HUES6 (cell line): ENCODE data around the gene IRF2BPL.

Experiments
- H3K27ac ChIP-seq: 2 replicates; pipeline ENCODE4 v1.7.0; 2013; ENCODE audit warnings: low read depth, mild to moderate bottlenecking, low read length, inconsistent platforms
- H3K27me3 ChIP-seq: 2 replicates; pipeline ENCODE4 v1.6.1; 2013; ENCODE audit warnings: low read length; ENCODE audit not compliant: control insufficient read depth, insufficient read depth
- H3K36me3 ChIP-seq: 2 replicates; pipeline ENCODE4 v1.6.1; 2013; ENCODE audit warnings: low read length; ENCODE audit not compliant: control insufficient read depth, insufficient read depth
- H3K4me1 ChIP-seq: 2 replicates; pipeline ENCODE4 v1.6.1; 2013; ENCODE audit warnings: low read length; ENCODE audit not compliant: control insufficient read depth, insufficient read depth
- H3K4me3 ChIP-seq: 2 replicates; pipeline ENCODE4 v1.5.1; 2013; ENCODE audit warnings: low read depth, low read length
- H3K9ac ChIP-seq: one replicate; pipeline ENCODE4 v1.6.1; 2013; ENCODE audit warnings: mild to moderate bottlenecking, low read length
- H3K9me3 ChIP-seq: 2 replicates; pipeline ENCODE4 v1.6.1; 2013; ENCODE audit warnings: low read depth, low read length; ENCODE audit not compliant: control insufficient read depth, insufficient read depth

IRF2BPL gene

GRCh38 chr14:76977793-76978720 lies 50.5 kb downstream of the IRF2BPL start:
- Histone ChIP-seq H3K36me3 (no peaks in the 10 kb centered on the region), H3K27me3 (no peaks in the 10 kb centered on the region), H3K27ac (no peak overlapping the region), H3K4me1 (peaks cover 9% of the 10 kb centered on the region), H3K9me3 (peaks cover 8% of the 10 kb centered on the region; the same call in 1 of the 2 replicates), H3K4me3 (no peak overlapping the region), H3K9ac (no peak overlapping the region)

GRCh38 chr14:76976240-76977005 lies 52.1 kb downstream of the IRF2BPL start:
- Histone ChIP-seq H3K27me3 (no peaks in the 10 kb centered on the region), H3K4me3 (no peak overlapping the region), H3K27ac (no peak overlapping the region), H3K4me1 (peaks cover 12% of the 10 kb centered on the region), H3K36me3 (no peaks in the 10 kb centered on the region), H3K9me3 (peaks cover 2% of the 10 kb centered on the region; the same call in 1 of the 2 replicates), H3K9ac (no peak overlapping the region)

- no peak overlapping the region for H3K4me3 ChIP-seq
- H3K9ac ChIP-seq: no peak overlapping the region
Measured at GRCh38 chr14:76975812-76976211, 52.7 kb downstream of the IRF2BPL start.

GRCh38 chr14:76975051-76975450 lies 53.5 kb downstream of the IRF2BPL start:
- Histone ChIP-seq H3K27me3 (no peaks in the 10 kb centered on the region), H3K36me3 (no peaks in the 10 kb centered on the region), H3K9me3 (no peaks in the 10 kb centered on the region), H3K4me3 (no peak overlapping the region), H3K9ac (no peak overlapping the region), H3K4me1 (peaks cover 14% of the 10 kb centered on the region), H3K27ac (no peak overlapping the region)

More at GRCh38 chr14:76975812-76976211, 52.7 kb downstream of the IRF2BPL start:
- Histone ChIP-seq H3K4me1 (peaks cover 14% of the 10 kb centered on the region), H3K9me3 (no peaks in the 10 kb centered on the region), H3K36me3 (no peaks in the 10 kb centered on the region), H3K27me3 (no peaks in the 10 kb centered on the region), H3K27ac (no peak overlapping the region)
